Mucosa of descending colon (tissue), 3 donors: Measurements from ENCODE around the gene DSCAML1. TPM values are rescaled to one million over a fixed set of nuclear protein-coding genes. Genes with fewer than 3 reads are reported as not detected.

ENCODE experiments used
- ATAC-seq: fragments of 200-7000 bp; cut with Tn5 transposase; one replicate; pipeline ENCODE4 v1.9.1; 2020; ENCODE audit warnings: mild to moderate bottlenecking, moderate library complexity
- DNase-seq, 3 donors: peaks; one replicate each; pipeline ENCODE4 v3.0.0-alpha.2; 2020
- H3K36me3 ChIP-seq: fragments of 200-600 bp; one replicate; pipeline ENCODE4 v1.8.0; 2021; ENCODE audit warnings: low read depth, mild to moderate bottlenecking
- H3K4me1 ChIP-seq: fragments of 200-600 bp; one replicate; pipeline ENCODE4 v1.8.0; 2021; ENCODE audit warnings: low read depth, mild to moderate bottlenecking
- H3K4me3 ChIP-seq: fragments of 200-600 bp; one replicate; pipeline ENCODE4 v1.8.0; 2021; ENCODE audit warnings: mild to moderate bottlenecking
- H3K9me3 ChIP-seq: fragments of 200-600 bp; one replicate; pipeline ENCODE4 v1.8.0; 2021; ENCODE audit warnings: mild to moderate bottlenecking
- CTCF ChIP-seq: fragments of 200-600 bp; IDR thresholded peaks from one replicate; pipeline ENCODE4 v1.8.0; 2022; ENCODE audit warnings: antibody characterized with exemption, mild to moderate bottlenecking
- intact Hi-C, 2 donors: fragments of 100-400 bp; cut with DNase I in 1 of 2; cut with micrococcal nuclease in 1 of 2; formaldehyde crosslinking; loops; one replicate each; pipeline versions ENCODE4 v1.11.0 to v1.11.1; 2022; cut with DNase I, micrococcal nuclease
- total RNA-seq, 3 donors: library from RNA; stranded (reverse); fragmentation: NEBNext Ultra II Directional in 2 of 3; extraction: Animal tissue kit (Norgen Biotek cat#: 25700) in 2 of 3; gene quantifications; one replicate each; pipeline versions ENCODE4 v1.2.1 to v1.2.4, GENCODE V29; 2021 to 2023
- donor health status: DM: no; HTN: no; CAD: no; lungs with moderate emphysema.
- donor health status: DM: no; HTN: no; CAD: no.
- donor health status: DM: no; HTN: yes; CAD: no.

DSCAML1 gene
- total RNA-seq, 3 donors from 2014 or later: 5.0 to 5.5 (median 5.3) TPM

- no peak for ATAC-seq
- H3K4me1 ChIP-seq: no peaks in the 10 kb centered on the region
- no peaks in the 10 kb centered on the region for H3K9me3 ChIP-seq
- H3K4me3 ChIP-seq: no peak overlapping the region
- no peaks in the 10 kb centered on the region for H3K36me3 ChIP-seq
- intact Hi-C loops: no loop called here
- DNase-seq: no peak
- no peak for TF ChIP-seq CTCF
Observed at GRCh38 chr11:117663821-117664220, 133.2 kb downstream of the DSCAML1 start.

- ATAC-seq: no peak
- no peak for TF ChIP-seq CTCF
- Histone ChIP-seq H3K4me3 (no peak overlapping the region), H3K9me3 (no peaks in the 10 kb centered on the region), H3K4me1 (peaks cover 4% of the 10 kb centered on the region), H3K36me3 (no peaks in the 10 kb centered on the region)
- intact Hi-C loops: no loop called here
- no peak for DNase-seq
Observed at GRCh38 chr11:117663414-117663813, 133.6 kb downstream of the DSCAML1 start.

- Histone ChIP-seq H3K9me3 (no peaks in the 10 kb centered on the region), H3K4me1 (peaks cover 8% of the 10 kb centered on the region), H3K36me3 (no peaks in the 10 kb centered on the region), H3K4me3 (no peak overlapping the region)
- DNase-seq: no peak
- ATAC-seq: no peak
- TF ChIP-seq CTCF: no peak
- intact Hi-C loops: no loop called here
Observed at GRCh38 chr11:117662671-117663269, 134.2 kb downstream of the DSCAML1 start.

- no peaks in the 10 kb centered on the region for H3K9me3 ChIP-seq
- H3K36me3 ChIP-seq: no peaks in the 10 kb centered on the region
- H3K4me3 ChIP-seq: no peak overlapping the region
- TF ChIP-seq CTCF: no peak
- intact Hi-C loops: no loop called here
- peaks cover 8% of the 10 kb centered on the region for H3K4me1 ChIP-seq
- DNase-seq: no peak
- ATAC-seq: no peak
Observed at GRCh38 chr11:117662255-117662654, 134.8 kb downstream of the DSCAML1 start.

GRCh38 chr11:117658809-117659208, 138.2 kb downstream of the DSCAML1 start:
- ATAC-seq (peak; percentile 86), DNase-seq (peak in 1 of 3 donors; percentile 56)
- intact Hi-C loops: no loop called here
- TF ChIP-seq CTCF: no peak
- Histone ChIP-seq H3K4me3 (no peak overlapping the region), H3K9me3 (no peaks in the 10 kb centered on the region), H3K36me3 (no peaks in the 10 kb centered on the region), H3K4me1 (peaks cover 8% of the 10 kb centered on the region)

- ATAC-seq (no peak), DNase-seq (no peak)
- H3K4me1 ChIP-seq: peaks cover 8% of the 10 kb centered on the region
- H3K36me3 ChIP-seq: no peaks in the 10 kb centered on the region
- no peak for TF ChIP-seq CTCF
- H3K9me3 ChIP-seq: no peaks in the 10 kb centered on the region
- intact Hi-C loops: no loop called here
- no peak overlapping the region for H3K4me3 ChIP-seq
Observed at GRCh38 chr11:117657794-117658193, 139.2 kb downstream of the DSCAML1 start.
